ENCODE measurements around the gene RGMB.

The RGMB gene

GRCh38 chr5:98796197-98796972, 22.9 kb downstream of the RGMB start:
- Histone ChIP-seq H3K36me3 (ENCODE audit: insufficient read depth, low read length) (no peaks in the 10 kb centered on the region), H3K4me1 (ENCODE audit: control insufficient read depth, insufficient read depth, low read length, unreplicated experiment) (no peaks in the 10 kb centered on the region), H3K79me2 (ENCODE audit: control insufficient read depth, insufficient read depth, low read length, unreplicated experiment) (peaks cover 15% of the 10 kb centered on the region), H3K4me3 (ENCODE audit: low read depth, low read length) (no peak overlapping the region), H2AFZ (ENCODE audit: low read length, unreplicated experiment) (peak overlapping the region; percentile 49), H3K27ac (ENCODE audit: low read depth, low read length) (no peak overlapping the region), H3K27me3 (ENCODE audit: insufficient read depth, low read length) (no peaks in the 10 kb centered on the region)

GRCh38 chr5:98798371-98798770, 24.9 kb downstream of the RGMB start:
- Histone ChIP-seq H3K4me1 (ENCODE audit: control insufficient read depth, insufficient read depth, low read length, unreplicated experiment) (no peaks in the 10 kb centered on the region), H3K27me3 (ENCODE audit: insufficient read depth, low read length) (no peaks in the 10 kb centered on the region), H3K36me3 (ENCODE audit: insufficient read depth, low read length) (no peaks in the 10 kb centered on the region), H2AFZ (ENCODE audit: low read length, unreplicated experiment) (no peak overlapping the region), H3K4me3 (ENCODE audit: low read depth, low read length) (no peak overlapping the region), H3K27ac (ENCODE audit: low read depth, low read length) (no peak overlapping the region), H3K79me2 (ENCODE audit: control insufficient read depth, insufficient read depth, low read length, unreplicated experiment) (no peaks in the 10 kb centered on the region)

- no peak overlapping the region for H2AFZ ChIP-seq (ENCODE audit: low read length, unreplicated experiment)
- no peak overlapping the region for H3K4me3 ChIP-seq (ENCODE audit: low read depth, low read length)
- no peaks in the 10 kb centered on the region for H3K36me3 ChIP-seq (ENCODE audit: insufficient read depth, low read length)
- H3K4me1 ChIP-seq (ENCODE audit: control insufficient read depth, insufficient read depth, low read length, unreplicated experiment), result no peaks in the 10 kb centered on the region
- no peaks in the 10 kb centered on the region for H3K27me3 ChIP-seq (ENCODE audit: insufficient read depth, low read length)
- H3K27ac ChIP-seq (ENCODE audit: low read depth, low read length), result no peak overlapping the region
- H3K79me2 ChIP-seq (ENCODE audit: control insufficient read depth, insufficient read depth, low read length, unreplicated experiment), result no peaks in the 10 kb centered on the region
Measured at GRCh38 chr5:98798847-98799246, 25.4 kb downstream of the RGMB start.

- H3K27me3 ChIP-seq (ENCODE audit: insufficient read depth, low read length), result no peaks in the 10 kb centered on the region
- H3K79me2 ChIP-seq (ENCODE audit: control insufficient read depth, insufficient read depth, low read length, unreplicated experiment), result no peaks in the 10 kb centered on the region
- H3K4me3 ChIP-seq (ENCODE audit: low read depth, low read length), result no peak overlapping the region
- H3K4me1 ChIP-seq (ENCODE audit: control insufficient read depth, insufficient read depth, low read length, unreplicated experiment), result no peaks in the 10 kb centered on the region
- H3K36me3 ChIP-seq (ENCODE audit: insufficient read depth, low read length), result no peaks in the 10 kb centered on the region
- H2AFZ ChIP-seq (ENCODE audit: low read length, unreplicated experiment), result no peak overlapping the region
- no peak overlapping the region for H3K27ac ChIP-seq (ENCODE audit: low read depth, low read length)
Measured at GRCh38 chr5:98804066-98804465, 30.6 kb downstream of the RGMB start.

GRCh38 chr5:98805070-98805469, 31.6 kb downstream of the RGMB start:
- Histone ChIP-seq H2AFZ (ENCODE audit: low read length, unreplicated experiment) (no peak overlapping the region), H3K27me3 (ENCODE audit: insufficient read depth, low read length) (no peaks in the 10 kb centered on the region), H3K79me2 (ENCODE audit: control insufficient read depth, insufficient read depth, low read length, unreplicated experiment) (no peaks in the 10 kb centered on the region), H3K4me3 (ENCODE audit: low read depth, low read length) (no peak overlapping the region), H3K36me3 (ENCODE audit: insufficient read depth, low read length) (no peaks in the 10 kb centered on the region), H3K27ac (ENCODE audit: low read depth, low read length) (no peak overlapping the region), H3K4me1 (ENCODE audit: control insufficient read depth, insufficient read depth, low read length, unreplicated experiment) (no peaks in the 10 kb centered on the region)

- Histone ChIP-seq H3K4me3 (ENCODE audit: low read depth, low read length) (no peak overlapping the region), H3K27ac (ENCODE audit: low read depth, low read length) (no peak overlapping the region), H3K4me1 (ENCODE audit: control insufficient read depth, insufficient read depth, low read length, unreplicated experiment) (no peaks in the 10 kb centered on the region), H3K79me2 (ENCODE audit: control insufficient read depth, insufficient read depth, low read length, unreplicated experiment) (no peaks in the 10 kb centered on the region), H3K27me3 (ENCODE audit: insufficient read depth, low read length) (no peaks in the 10 kb centered on the region), H3K36me3 (ENCODE audit: insufficient read depth, low read length) (no peaks in the 10 kb centered on the region), H2AFZ (ENCODE audit: low read length, unreplicated experiment) (no peak overlapping the region)
Measured at GRCh38 chr5:98807806-98808205, 34.3 kb downstream of the RGMB start.

- no peaks in the 10 kb centered on the region for H3K27me3 ChIP-seq (ENCODE audit: insufficient read depth, low read length)
- no peaks in the 10 kb centered on the region for H3K79me2 ChIP-seq (ENCODE audit: control insufficient read depth, insufficient read depth, low read length, unreplicated experiment)
- no peaks in the 10 kb centered on the region for H3K4me1 ChIP-seq (ENCODE audit: control insufficient read depth, insufficient read depth, low read length, unreplicated experiment)
- no peak overlapping the region for H2AFZ ChIP-seq (ENCODE audit: low read length, unreplicated experiment)
- H3K27ac ChIP-seq (ENCODE audit: low read depth, low read length), result no peak overlapping the region
- H3K36me3 ChIP-seq (ENCODE audit: insufficient read depth, low read length), result no peaks in the 10 kb centered on the region
- no peak overlapping the region for H3K4me3 ChIP-seq (ENCODE audit: low read depth, low read length)
Measured at GRCh38 chr5:98810206-98810605, 36.7 kb downstream of the RGMB start.

GRCh38 chr5:98813755-98814154, 40.3 kb downstream of the RGMB start:
- Histone ChIP-seq H3K27me3 (ENCODE audit: insufficient read depth, low read length) (no peaks in the 10 kb centered on the region), H3K36me3 (ENCODE audit: insufficient read depth, low read length) (no peaks in the 10 kb centered on the region), H3K79me2 (ENCODE audit: control insufficient read depth, insufficient read depth, low read length, unreplicated experiment) (no peaks in the 10 kb centered on the region), H3K4me1 (ENCODE audit: control insufficient read depth, insufficient read depth, low read length, unreplicated experiment) (no peaks in the 10 kb centered on the region), H2AFZ (ENCODE audit: low read length, unreplicated experiment) (no peak overlapping the region), H3K27ac (ENCODE audit: low read depth, low read length) (no peak overlapping the region), H3K4me3 (ENCODE audit: low read depth, low read length) (no peak overlapping the region)

- no peak overlapping the region for H2AFZ ChIP-seq (ENCODE audit: low read length, unreplicated experiment)
- no peak overlapping the region for H3K27ac ChIP-seq (ENCODE audit: low read depth, low read length)
- H3K79me2 ChIP-seq (ENCODE audit: control insufficient read depth, insufficient read depth, low read length, unreplicated experiment), result no peaks in the 10 kb centered on the region
- H3K27me3 ChIP-seq (ENCODE audit: insufficient read depth, low read length), result no peaks in the 10 kb centered on the region
- H3K4me3 ChIP-seq (ENCODE audit: low read depth, low read length), result no peak overlapping the region
- H3K4me1 ChIP-seq (ENCODE audit: control insufficient read depth, insufficient read depth, low read length, unreplicated experiment), result no peaks in the 10 kb centered on the region
- H3K36me3 ChIP-seq (ENCODE audit: insufficient read depth, low read length), result no peaks in the 10 kb centered on the region
Measured at GRCh38 chr5:98816582-98817222, 43.2 kb downstream of the RGMB start.

- no peaks in the 10 kb centered on the region for H3K27me3 ChIP-seq (ENCODE audit: insufficient read depth, low read length)
- H3K27ac ChIP-seq (ENCODE audit: low read depth, low read length), result no peak overlapping the region
- peaks cover 5% of the 10 kb centered on the region for H3K4me1 ChIP-seq (ENCODE audit: control insufficient read depth, insufficient read depth, low read length, unreplicated experiment)
- H3K36me3 ChIP-seq (ENCODE audit: insufficient read depth, low read length), result no peaks in the 10 kb centered on the region
- no peaks in the 10 kb centered on the region for H3K79me2 ChIP-seq (ENCODE audit: control insufficient read depth, insufficient read depth, low read length, unreplicated experiment)
- H2AFZ ChIP-seq (ENCODE audit: low read length, unreplicated experiment), result no peak overlapping the region
- H3K4me3 ChIP-seq (ENCODE audit: low read depth, low read length), result no peak overlapping the region
Measured at GRCh38 chr5:98825582-98826375, 52.3 kb downstream of the RGMB start.

Data from ACC112 (cell line).